Embryonic facial prominence (tissue), 1 donor: ENCODE measurements around the gene MARCHF11.

ENCODE experiments used
- DNase-seq: peaks from one replicate; pipeline ENCODE4 v3.0.0-alpha.2; 2016; ENCODE audit errors: extremely low spot score

MARCHF11 gene, protein sequence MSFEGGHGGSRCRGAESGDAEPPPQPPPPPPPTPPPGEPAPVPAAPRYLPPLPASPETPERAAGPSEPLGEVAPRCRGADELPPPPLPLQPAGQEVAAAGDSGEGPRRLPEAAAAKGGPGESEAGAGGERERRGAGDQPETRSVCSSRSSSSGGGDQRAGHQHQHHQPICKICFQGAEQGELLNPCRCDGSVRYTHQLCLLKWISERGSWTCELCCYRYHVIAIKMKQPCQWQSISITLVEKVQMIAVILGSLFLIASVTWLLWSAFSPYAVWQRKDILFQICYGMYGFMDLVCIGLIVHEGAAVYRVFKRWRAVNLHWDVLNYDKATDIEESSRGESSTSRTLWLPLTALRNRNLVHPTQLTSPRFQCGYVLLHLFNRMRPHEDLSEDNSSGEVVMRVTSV

GRCh38 chr5:16179511-16179935, at the start of gene MARCHF11:
MARCHF11 (minus strand) TSS chr5:16179791; CDS start chr5:16179575, 216 bp downstream.
- DNase-seq: no peak

DNA sequence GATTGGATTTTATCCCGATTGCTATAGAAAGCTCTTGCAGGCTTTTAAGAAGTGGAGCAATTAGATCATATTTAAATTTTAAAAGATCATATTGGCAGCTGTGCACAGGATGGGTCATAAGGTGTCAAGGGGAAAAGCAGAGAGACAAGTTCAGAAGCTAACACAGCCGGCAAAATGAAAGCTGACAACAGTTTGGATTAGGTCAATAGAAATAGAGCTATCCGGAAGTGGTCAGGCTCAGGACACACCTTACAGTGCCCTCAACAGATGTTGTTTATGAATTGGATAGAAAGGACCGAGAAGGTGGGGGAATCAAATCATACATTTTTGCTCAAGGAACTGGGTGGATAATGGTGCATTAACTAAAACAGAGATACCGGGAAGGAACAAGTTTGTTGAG, 46.3 kb upstream of the MARCHF11 start:
- DNase-seq: no peak

DNA sequence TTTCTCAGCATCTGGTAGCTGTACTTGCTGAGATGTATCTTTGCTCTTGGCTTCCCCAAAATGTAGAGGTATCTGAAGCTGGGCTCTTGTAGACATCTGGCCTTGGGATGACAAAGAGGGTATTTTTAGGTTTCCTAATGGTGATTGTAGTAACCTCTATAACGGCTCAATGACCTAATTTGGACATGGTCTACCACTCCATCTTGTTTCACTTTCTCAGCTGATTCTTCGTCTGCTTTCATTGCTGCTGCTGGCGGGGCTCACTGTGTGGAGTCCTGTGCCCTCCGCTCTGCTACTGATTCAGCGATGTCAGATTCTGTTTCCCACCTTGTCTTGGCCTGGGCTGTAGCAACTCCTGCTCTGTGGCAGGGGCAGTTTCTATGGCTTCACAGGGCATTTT, 12.7 kb upstream of the MARCHF11 start:
- no peak for DNase-seq

- DNase-seq: no peak
Observed at GRCh38 chr5:16180789-16181082, 1.1 kb upstream of the MARCHF11 start.

GRCh38 chr5:16179936-16180788, 571 bp upstream of the MARCHF11 start:
- no peak for DNase-seq

DNA sequence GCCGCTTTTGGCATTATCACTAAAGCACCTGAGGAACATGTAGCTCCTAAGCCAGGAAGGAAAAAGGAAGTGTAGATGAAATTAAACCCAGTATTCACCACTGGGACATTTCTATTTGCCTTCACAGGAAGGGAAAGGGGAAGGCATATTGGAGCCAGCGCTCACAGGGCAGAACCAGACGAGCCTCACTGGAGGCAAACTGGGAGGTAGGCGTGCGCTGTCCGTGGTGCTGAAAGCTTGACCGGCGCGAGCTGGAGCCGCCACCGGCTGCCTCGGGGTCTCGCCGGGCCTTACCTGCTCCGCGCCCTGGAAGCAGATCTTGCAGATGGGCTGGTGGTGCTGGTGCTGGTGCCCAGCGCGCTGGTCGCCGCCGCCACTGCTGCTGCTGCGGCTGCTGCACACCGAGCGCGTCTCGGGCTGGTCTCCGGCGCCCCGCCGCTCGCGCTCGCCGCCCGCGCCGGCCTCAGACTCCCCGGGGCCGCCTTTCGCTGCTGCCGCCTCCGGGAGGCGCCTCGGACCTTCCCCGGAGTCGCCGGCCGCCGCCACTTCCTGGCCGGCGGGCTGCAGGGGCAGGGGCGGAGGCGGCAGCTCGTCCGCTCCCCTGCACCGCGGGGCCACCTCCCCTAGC, 732 bp downstream of the MARCHF11 start:
- DNase-seq: peak; percentile 31

DNA sequence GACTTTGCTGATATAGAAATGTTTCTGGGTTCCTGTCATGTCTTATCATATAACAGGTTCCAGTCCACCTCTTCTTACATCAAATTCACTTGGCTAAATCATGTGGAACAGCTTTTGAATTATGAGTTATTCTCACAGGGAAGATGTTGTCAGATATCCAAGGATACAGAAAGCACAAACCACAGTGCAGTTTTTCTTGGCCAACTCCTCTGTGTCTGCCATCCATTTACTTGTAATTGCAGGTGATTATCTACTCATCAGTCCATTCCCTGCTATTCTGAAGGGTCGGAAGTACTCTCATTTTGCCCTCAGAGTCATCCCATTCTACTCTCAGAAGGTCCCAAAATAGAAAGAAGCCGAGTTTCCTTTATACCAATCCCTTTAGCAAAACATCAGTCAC, 10.0 kb downstream of the MARCHF11 start:
- DNase-seq: no peak

GRCh38 chr5:16160706-16161105, 18.9 kb downstream of the MARCHF11 start:
- peak; percentile 36 for DNase-seq

DNA sequence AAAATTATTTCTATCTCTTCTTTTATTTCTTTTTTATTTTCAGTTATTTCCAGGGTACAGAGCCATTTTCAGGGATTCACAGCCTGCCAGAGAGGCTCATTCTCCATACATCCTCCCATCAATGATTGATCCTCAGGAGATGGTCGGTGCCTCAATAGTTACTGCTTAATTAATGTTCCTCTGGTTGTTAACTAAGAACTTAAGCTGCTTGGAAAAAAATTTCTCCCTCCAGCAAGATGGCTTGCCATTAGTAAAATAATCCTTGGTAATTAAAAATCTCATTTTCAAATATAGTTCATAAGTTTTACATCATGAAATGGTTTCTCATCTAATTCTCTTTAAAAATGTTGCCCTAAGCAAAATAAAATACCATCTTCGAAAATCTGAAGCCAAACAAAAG, 20.0 kb downstream of the MARCHF11 start:
- no peak for DNase-seq

- no peak for DNase-seq
Observed at GRCh38 chr5:16156152-16156551, 23.4 kb downstream of the MARCHF11 start.

DNA sequence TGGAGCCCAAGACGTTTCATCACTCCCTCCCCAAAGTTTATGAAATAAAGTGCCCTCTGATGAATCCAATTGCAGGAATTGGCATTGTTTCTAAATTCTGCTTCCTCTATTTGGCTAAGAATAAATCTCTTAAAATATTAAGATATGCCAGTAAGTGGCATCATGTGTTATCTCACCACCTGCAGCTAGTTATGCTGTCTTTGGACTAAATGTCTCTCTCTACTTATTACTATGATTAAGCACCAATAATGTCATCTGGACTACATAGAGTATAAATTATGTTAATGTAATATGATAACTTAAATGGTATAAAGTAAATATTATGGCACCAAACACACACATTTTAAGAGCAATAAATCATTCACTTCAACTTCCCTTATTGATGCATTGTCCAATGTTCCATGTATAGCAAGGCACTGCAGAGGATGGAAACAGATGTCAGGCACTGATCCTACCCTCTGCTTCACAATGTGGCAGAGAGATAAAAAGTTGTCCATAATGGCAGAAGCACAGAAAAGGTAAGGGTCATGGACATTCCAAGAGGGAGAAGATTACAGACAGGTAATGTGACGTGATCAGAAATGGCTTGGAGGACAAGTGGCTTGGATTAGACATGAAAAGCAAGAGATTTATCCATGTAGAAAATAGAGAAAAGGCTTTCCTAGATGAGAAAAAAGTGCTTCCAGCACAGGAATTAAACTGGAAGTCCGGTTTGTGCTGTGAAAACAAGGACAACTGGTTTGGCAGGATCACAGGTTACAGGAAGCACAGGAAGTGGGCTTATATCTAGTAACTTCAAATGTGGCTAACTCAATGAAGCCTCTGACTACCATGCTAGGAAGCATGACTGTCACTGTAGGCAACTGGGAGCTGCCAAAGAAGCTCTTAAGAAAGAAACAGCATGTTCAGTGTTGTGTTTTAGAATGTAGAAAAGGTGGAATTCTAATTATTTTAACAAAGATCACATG, 26.7 kb downstream of the MARCHF11 start:
- no peak for DNase-seq

DNA sequence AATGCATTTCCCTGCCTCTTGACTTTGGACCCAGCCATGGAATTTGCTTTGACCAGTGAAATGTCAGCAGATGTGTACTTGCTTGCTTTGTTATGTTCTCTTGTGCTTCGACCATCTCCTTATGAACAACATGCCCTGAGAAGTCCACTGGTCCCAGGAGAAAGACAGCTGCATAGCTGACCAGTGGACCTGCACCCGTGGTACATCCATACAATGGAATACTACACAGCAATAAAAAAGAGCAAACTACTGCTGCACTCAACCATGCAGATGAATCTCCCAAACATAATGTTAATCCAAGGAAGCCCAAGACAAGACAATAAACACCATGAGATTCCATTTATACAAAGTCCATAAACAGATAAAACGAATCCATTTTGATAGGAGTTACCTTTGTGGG, 30.0 kb downstream of the MARCHF11 start:
- no peak for DNase-seq

DNA sequence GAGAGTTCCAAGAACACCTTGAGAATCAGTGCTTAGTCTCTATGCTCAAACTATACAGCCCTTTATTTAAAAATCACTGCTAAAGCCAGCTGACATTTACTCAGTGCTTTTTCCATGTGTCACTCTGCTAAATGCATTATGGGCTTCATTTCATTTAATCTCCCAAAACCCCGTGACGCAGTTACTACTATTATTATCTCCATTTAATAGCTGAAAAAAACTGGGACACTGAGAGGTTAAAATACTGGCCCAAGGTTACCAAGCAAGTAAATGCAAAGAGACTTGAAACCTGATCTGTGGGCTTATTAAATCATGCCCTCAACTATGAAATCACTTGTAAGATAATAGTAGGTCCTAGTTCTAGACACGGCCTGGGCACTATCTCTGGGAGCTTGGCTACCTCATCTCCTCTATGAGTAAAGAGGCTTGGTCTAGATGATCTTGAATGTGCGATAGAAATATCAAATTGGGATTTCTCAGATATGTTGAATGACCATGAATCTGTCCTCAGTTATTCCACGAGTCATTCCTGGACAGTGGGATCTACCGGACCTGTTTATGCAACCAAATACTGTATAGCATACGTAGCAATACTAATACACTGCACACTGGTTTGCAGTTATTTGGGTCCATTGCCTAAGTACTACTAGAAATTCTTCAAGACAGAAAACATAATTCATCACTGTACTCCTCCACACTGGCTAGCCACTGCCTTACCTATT, 32.3 kb downstream of the MARCHF11 start:
- DNase-seq: no peak

GRCh38 chr5:16144416-16144815, 35.2 kb downstream of the MARCHF11 start:
- DNase-seq: no peak

DNA sequence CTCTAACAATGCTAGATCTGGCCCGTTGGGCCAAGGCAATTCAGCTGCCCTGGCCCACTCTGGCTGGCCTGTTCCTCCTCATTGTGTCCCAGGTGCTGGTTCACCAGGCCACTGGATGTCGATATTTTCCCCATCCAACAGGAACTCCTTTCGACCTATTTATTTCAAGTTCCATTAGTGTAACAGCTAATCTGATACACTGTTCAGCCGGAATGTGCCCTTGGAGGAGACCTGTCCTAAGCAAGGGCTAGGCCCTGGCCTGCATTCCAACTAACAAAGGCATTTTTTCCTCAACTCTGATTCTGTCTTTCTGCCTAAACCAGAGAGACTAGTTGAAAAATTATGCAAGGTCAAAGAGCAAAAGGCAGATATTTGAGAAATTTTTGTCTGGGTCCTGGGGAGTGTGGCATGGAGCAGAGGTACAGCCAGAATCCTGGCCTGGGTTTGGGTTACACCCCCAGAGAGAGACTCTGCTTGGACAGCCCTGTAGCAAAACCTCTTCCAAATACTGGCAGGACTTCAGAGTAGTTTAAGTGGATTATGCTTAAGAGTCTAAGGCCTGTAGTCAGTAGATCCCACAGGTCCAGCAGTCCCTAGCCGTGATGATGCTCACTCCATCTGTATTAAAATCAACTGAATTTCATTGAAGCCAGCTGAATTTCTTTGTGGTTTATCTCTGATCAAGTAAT, 36.1 kb downstream of the MARCHF11 start:
- DNase-seq: no peak

DNA sequence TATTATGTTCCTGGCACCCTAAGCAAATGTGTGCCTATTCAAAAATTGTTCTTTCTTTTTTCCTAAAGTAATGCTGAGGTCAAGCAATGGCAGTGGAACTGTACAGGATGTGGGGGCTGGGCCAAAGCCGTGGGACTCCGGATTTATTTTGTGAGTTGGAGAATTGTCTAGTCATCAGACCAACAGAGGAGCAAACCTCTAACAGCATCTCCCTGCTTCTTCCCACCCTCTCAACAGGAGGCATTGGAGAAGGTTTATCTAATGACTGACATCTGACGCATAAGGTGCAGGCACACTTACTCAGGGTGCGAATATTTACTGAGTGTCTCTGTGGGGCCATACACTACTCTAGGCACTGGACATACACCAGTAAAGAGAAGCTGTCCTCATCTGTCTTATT, 38.6 kb downstream of the MARCHF11 start:
- no peak for DNase-seq

- DNase-seq: no peak
Observed at GRCh38 chr5:16140417-16140816, 39.2 kb downstream of the MARCHF11 start.

GRCh38 chr5:16137177-16137576, 42.4 kb downstream of the MARCHF11 start:
- DNase-seq: no peak

DNA sequence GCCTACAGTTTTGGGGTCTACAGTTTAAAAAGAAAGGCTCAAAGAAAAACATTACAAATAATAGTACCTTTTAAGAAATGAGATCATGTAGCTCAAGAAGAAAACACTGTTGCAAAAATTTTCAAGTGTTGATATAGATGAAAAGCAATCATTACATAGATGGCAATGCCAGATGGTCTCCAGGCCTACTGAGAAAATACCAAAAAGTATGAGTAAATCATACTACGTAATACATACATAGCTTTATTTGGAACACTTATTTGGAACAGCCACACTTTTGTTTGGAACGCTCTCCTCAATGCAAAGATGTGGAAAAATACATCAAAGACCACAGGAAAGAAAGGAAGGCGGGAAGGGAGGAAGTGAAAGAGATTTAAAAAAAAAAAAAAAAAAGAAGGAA, 44.1 kb downstream of the MARCHF11 start:
- DNase-seq: no peak

DNA sequence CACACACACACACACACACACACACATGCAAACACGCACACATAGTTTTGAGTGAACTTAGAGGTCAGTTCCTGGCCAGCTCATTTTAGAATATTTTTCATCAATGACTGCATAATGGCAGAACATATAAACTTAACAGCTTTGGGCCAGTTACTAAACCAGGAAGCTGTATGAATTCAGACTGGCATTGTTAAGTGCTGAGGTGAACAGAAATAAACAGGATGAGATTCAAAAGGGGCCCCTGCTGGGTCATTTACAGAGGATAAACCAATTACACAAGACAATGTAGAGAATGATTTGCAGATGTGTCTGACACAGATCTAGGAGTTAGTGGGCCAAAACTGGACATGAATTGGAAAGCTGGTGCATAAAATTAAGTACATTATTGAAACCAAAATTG, 44.6 kb downstream of the MARCHF11 start:
- no peak for DNase-seq
